ENCODE data around the gene ZNF576. TPM values are rescaled to one million over a fixed set of nuclear protein-coding genes. Genes with fewer than 3 reads are reported as not detected.
A peak's percentile ranks its signal among the peaks of the same experiment; 100 is the strongest.

ZNF576 gene
- total and polyA plus RNA-seq, 9 of the 15 experiments (the other 6 are each of a cell fraction or from before 2014, with no cell fraction given), result 6.8 to 18.2 (median 12.2) TPM

GRCh38 chr19:43595999-43596841 is at the start of gene ZNF576, which contains the start of gene IRGQ (continued):
- TF ChIP-seq, protein P1, sequence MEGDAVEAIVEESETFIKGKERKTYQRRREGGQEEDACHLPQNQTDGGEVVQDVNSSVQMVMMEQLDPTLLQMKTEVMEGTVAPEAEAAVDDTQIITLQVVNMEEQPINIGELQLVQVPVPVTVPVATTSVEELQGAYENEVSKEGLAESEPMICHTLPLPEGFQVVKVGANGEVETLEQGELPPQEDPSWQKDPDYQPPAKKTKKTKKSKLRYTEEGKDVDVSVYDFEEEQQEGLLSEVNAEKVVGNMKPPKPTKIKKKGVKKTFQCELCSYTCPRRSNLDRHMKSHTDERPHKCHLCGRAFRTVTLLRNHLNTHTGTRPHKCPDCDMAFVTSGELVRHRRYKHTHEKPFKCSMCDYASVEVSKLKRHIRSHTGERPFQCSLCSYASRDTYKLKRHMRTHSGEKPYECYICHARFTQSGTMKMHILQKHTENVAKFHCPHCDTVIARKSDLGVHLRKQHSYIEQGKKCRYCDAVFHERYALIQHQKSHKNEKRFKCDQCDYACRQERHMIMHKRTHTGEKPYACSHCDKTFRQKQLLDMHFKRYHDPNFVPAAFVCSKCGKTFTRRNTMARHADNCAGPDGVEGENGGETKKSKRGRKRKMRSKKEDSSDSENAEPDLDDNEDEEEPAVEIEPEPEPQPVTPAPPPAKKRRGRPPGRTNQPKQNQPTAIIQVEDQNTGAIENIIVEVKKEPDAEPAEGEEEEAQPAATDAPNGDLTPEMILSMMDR (IDR thresholded peaks at IDR 0.05 in 2 of 3, conservative IDR thresholded peaks at IDR 0.05 in 1 of 3; ENCODE audit: insufficient read depth in 2 of 3, low read depth in 1 of 3, low read length in 3 of 3), result peak in 2 of 3 experiments; percentile 12 to 30; a peak in 3 of 6 replicates
- TF ChIP-seq SMARCC2 (IDR thresholded peaks at IDR 0.05; ENCODE audit: low read depth) (no peak), HDAC8 (tag; IDR thresholded peaks at IDR 0.05) (peak; percentile 49; the same call in 1 of the 2 replicates), ZNF609 (CRISPR knock-in tag; IDR thresholded peaks at IDR 0.05; ENCODE audit: borderline replicate concordance) (no peak), ELF2 (CRISPR knock-in tag; IDR thresholded peaks at IDR 0.05) (no peak), KHSRP (IDR thresholded peaks at IDR 0.05) (peak; percentile 70), GABPB1 (CRISPR knock-in tag; IDR thresholded peaks at IDR 0.05) (peak; percentile 73; the same call in 1 of the 2 replicates), ELK1 (CRISPR knock-in tag; IDR thresholded peaks at IDR 0.05) (no peak), NFRKB (IDR thresholded peaks at IDR 0.05; ENCODE audit: low read depth) (no peak), PCBP1 (IDR thresholded peaks at IDR 0.05; ENCODE audit: low read depth, low read length, poor library complexity, severe bottlenecking) (no peak), ZNF197 (CRISPR knock-in tag; IDR thresholded peaks at IDR 0.05; ENCODE audit: low read depth) (no peak), RBM39 (optimal IDR thresholded peaks at IDR 0.05; ENCODE audit: low read depth, low read length) (peak; percentile 54), SMARCB1 (IDR thresholded peaks at IDR 0.05; ENCODE audit: insufficient read length, low read depth) (no peak), ATF1 (CRISPR knock-in tag; IDR thresholded peaks at IDR 0.05) (peak; percentile 90), ATF1 (tag; IDR thresholded peaks at IDR 0.05) (peak; percentile 100), CBX8 (IDR thresholded peaks at IDR 0.05; ENCODE audit: borderline replicate concordance, extremely low read depth, low read depth, low read length, poor library complexity, severe bottlenecking) (no peak), CTBP1 (IDR thresholded peaks at IDR 0.05; ENCODE audit: borderline replicate concordance) (peak; percentile 55; the same call in 1 of the 2 replicates)
- TF ChIP-seq, protein P2, sequence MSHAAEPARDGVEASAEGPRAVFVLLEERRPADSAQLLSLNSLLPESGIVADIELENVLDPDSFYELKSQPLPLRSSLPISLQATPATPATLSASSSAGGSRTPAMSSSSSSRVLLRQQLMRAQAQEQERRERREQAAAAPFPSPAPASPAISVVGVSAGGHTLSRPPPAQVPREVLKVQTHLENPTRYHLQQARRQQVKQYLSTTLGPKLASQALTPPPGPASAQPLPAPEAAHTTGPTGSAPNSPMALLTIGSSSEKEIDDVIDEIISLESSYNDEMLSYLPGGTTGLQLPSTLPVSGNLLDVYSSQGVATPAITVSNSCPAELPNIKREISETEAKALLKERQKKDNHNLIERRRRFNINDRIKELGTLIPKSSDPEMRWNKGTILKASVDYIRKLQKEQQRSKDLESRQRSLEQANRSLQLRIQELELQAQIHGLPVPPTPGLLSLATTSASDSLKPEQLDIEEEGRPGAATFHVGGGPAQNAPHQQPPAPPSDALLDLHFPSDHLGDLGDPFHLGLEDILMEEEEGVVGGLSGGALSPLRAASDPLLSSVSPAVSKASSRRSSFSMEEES (CRISPR knock-in tag; IDR thresholded peaks at IDR 0.05), result 0 out of 2 replicates have a peak, but pooled peaks have one; percentile 1
